ENCODE results near the gene RPS23.

The RPS23 gene

DNA sequence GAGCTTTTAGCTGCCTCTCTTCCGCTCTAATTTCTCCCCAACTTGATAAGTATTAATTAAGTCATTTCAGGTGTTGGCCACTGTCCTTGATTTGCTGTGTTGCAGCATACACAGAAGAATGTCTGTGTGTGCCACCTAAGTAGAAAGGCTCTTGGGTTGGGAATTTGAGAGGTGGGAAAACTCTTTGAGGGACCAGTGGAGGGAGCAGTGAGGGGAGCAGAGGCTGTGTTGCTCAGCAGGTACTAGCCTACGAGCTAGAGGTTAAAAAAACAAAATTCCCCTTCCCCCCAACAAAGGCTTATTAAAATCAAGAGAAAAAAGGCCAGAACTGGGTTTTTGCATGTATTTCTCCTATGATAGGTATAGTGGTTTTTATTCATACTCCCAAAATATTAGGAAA is 20.9 kb downstream of the RPS23 start:
- H3K4me3 ChIP-seq (ENCODE audit: low read depth, low read length), result no peak overlapping the region
- no peak for DNase-seq (ENCODE audit: low read depth)

DNA sequence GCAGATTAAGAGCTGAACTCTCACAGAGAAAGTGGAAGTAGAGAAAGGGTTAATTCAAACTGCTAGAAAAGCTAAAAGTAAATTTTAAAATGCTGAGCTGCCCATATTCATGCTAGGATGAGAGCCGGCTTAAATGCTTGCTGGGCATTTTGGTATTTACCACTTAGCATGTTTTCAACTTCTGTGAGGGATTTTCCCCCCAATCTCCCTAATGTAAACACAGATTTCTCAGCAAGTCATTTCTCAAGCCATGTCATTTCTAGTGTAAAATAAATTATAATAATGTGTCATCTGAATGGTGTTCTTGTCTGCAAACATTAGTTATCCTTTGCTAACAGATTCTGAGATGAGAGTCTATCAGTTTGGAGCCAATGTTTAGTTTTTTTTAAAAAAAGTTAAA is 22.3 kb downstream of the RPS23 start:
- DNase-seq (ENCODE audit: low read depth), result no peak
- no peak overlapping the region for H3K4me3 ChIP-seq (ENCODE audit: low read depth, low read length)

DNA sequence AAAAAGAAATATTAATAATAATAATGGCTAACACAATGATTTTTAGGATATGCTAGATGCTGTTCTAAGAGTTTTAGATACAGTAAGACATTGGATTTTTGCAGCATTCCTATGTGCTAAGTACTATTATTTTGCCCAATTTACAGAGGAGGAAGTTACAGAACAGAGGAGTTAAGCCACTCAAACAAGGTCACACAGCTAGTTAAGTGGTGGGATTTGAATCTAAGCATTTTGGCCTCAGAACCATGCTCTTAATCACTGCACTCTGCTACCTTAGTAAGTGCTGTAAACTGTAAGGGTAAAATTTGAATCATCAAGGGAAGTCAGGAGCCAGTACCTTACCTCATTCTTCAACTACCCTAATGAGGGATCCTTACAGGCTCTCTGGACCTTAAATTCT is 25.4 kb downstream of the RPS23 start:
- no peak for DNase-seq (ENCODE audit: low read depth)
- H3K4me3 ChIP-seq (ENCODE audit: low read depth, low read length), result no peak overlapping the region

DNA sequence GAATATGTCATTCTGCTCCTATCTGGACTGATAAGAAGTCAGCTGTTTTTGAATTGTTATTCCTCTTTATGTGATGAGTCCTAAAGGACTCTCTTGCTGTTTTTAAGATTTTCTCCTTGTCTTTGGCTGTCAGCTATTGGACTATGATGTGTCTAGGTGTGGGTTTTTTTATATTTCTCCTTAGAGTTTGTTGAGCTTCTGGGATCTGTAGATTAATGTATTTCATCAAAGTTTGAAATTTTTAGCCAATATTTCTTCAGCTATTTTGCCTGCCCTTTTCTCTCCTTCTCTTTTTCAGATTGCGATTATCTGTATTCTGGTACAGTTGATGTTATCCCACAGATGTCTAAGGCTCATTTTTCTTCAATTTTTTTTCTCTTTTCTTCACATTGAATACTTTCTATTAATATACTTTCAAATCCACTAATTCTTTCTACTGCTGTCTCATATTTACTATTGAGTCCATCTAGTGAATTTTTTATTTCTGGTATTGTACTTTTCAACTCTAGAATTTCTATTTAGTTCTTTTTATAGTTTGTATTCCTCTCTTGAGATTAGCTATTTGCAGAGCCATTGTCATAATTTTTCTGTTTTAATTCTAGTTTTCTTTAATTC is 31.1 kb downstream of the RPS23 start:
- no peak overlapping the region for H3K4me3 ChIP-seq (ENCODE audit: low read depth, low read length)
- DNase-seq (ENCODE audit: low read depth), result no peak

DNA sequence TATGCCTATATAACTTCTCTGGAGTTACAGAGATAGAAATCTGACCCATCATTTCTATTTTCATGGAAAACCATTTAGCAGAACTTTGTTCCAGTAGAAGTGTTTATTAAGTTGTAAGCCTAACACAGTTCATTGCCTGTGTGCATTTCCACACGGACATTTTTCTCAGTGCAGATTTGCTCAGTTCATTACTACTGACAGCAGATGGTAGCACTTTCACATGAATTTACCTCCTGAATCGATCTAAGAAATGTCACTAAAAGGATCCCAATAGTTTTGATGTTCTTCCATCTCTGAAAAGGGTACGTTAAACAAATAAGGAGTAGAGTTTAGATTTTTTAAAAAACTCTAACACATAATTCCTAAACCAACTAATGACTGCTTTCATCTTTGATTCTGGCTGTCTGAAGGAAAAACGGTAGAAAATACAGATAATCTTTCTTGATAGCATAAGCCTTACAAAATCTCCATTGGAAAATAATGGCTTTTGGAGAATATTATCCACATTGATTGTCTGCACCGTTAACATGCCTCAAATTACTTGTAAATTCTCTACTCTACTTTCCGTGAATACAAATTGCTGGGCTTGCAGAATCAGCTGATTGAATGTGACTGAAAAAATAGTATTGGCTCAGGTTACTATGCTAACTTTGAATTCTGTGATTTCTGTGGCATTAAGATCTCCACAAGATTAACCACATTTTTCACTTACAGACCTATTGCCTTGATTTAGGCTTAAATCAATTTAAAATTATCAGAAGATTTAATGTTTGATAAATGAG is 33.1 kb downstream of the RPS23 start:
- no peak overlapping the region for H3K4me3 ChIP-seq (ENCODE audit: low read depth, low read length)
- no peak for DNase-seq (ENCODE audit: low read depth)

DNA sequence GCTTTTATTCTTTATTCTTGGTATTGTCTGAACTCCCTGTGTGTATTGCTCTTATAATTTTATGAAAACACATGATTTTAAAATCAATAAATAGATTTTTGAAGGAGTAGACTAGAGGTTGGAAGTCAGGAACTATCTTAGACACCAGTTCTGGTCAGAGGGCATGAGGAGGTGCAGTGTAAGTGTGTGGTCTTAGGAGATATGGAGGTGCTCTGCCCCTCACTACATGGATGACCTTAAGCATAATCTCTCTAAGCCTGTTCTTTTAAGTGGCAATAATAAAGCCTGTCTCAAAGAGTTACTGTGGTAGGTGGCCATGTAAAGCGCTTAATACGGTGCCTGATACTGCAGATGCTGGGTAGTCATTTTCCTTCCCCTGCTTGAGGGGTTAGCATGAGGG is 34.0 kb downstream of the RPS23 start:
- H3K4me3 ChIP-seq (ENCODE audit: low read depth, low read length), result no peak overlapping the region
- DNase-seq (ENCODE audit: low read depth), result no peak

DNA sequence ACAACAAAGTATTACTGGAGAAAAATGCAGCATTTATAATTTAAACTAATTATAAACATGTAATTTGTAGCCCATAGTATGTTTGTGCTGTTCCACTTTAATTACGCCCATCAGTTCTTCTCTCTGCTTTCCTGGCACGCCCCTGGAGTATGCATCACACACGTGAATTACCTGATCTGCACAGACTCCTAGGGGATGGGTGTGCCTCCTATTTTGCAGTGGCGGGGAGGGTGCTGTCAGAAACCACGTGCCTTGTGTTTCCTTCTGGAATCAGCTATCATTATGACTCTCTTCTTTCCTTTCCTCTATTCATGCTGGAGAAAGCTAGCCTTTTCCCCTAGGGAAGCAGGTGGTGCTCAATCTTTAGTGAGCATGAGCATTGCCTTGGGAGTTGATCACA is 43.3 kb downstream of the RPS23 start:
- no peak overlapping the region for H3K4me3 ChIP-seq (ENCODE audit: low read depth, low read length)
- DNase-seq (ENCODE audit: low read depth), result no peak

DNA sequence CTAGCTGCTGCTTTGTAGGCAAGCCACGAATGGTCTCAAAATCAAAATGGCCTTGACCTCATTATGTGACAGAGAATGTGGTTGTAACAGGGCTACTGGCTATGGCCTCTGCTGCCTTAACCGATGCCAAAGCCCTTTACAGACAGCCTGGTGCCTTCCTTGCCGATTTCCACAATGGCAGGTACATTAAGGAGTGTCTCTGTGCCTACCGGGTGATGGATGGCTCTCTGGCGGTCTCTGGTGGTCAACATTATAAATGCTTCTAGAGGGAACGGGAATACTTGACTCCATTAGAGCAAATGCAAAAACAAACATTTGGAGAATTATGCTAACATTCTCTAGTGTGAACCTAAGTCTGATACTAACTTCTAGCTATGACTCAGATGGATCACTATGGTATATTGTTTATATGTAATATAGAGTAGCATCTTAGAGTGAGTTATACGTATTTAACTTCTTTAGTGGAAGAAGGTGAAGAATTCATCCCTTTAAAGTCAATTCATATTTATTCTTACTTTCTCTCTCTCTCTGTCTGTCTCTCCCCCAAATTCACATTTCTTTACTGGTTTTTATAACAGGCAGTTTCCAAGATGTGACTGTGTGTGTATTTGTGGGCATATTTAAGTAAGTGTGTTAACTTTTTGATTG is 52.5 kb downstream of the RPS23 start:
- H3K4me3 ChIP-seq (ENCODE audit: low read depth, low read length), result no peak overlapping the region

More for the DNA sequence above, 52.5 kb downstream of the RPS23 start:
- DNase-seq (ENCODE audit: low read depth), result peak; percentile 12
